ENCODE data around the gene KDR.

The KDR gene

GRCh38 chr4:55050418-55050950, 74.9 kb downstream of the KDR start:
- no peak overlapping the region for H2AFZ ChIP-seq (ENCODE audit: low read depth, low read length, severe bottlenecking)
- H4K20me1 ChIP-seq (ENCODE audit: low read depth, low read length), result no peaks in the 10 kb centered on the region
- no peak overlapping the region for H3K27ac ChIP-seq (ENCODE audit: low read depth, low read length)

GRCh38 chr4:55038176-55038890, 87.1 kb downstream of the KDR start:
- Histone ChIP-seq H2AFZ (ENCODE audit: low read depth, low read length, severe bottlenecking) (no peak overlapping the region), H3K9me3 (ENCODE audit: insufficient read depth, low read length) (no peaks in the 10 kb centered on the region), H4K20me1 (ENCODE audit: low read depth, low read length) (no peaks in the 10 kb centered on the region), H3K27me3 (ENCODE audit: low read length) (no peaks in the 10 kb centered on the region), H3K27ac (ENCODE audit: low read depth, low read length) (no peak overlapping the region), H3K9ac (ENCODE audit: low read length) (no peak overlapping the region), H3K4me3 (ENCODE audit: insufficient read depth, low read length, poor library complexity, severe bottlenecking) (no peak overlapping the region), H3K9me2 (replicated peaks; ENCODE audit: insufficient read depth, low read length) (no peaks in the 10 kb centered on the region), H3K4me2 (ENCODE audit: low read depth, low read length, poor library complexity, severe bottlenecking) (no peak overlapping the region), H3K79me2 (ENCODE audit: insufficient read depth, low read length) (no peaks in the 10 kb centered on the region), H3F3A (ENCODE audit: insufficient read depth) (no peaks in the 10 kb centered on the region), H3K36me3 (ENCODE audit: low read length) (no peaks in the 10 kb centered on the region)
- TF ChIP-seq CTCF (IDR thresholded peaks at IDR 0.05; ENCODE audit: insufficient read depth, low read length, poor library complexity, severe bottlenecking), result no peak
- no peak for TF ChIP-seq EZH2phosphoT487 (conservative IDR thresholded peaks at IDR 0.05; ENCODE audit: low read length)

More at GRCh38 chr4:55050418-55050950, 74.9 kb downstream of the KDR start:
- Histone ChIP-seq H3K9ac (ENCODE audit: low read length) (no peak overlapping the region), H3K36me3 (ENCODE audit: low read length) (no peaks in the 10 kb centered on the region), H3K27me3 (ENCODE audit: low read length) (no peaks in the 10 kb centered on the region), H3F3A (ENCODE audit: insufficient read depth) (no peaks in the 10 kb centered on the region), H3K79me2 (ENCODE audit: insufficient read depth, low read length) (no peaks in the 10 kb centered on the region), H3K4me3 (ENCODE audit: insufficient read depth, low read length, poor library complexity, severe bottlenecking) (no peak overlapping the region), H3K9me3 (ENCODE audit: insufficient read depth, low read length) (no peaks in the 10 kb centered on the region), H3K4me2 (ENCODE audit: low read depth, low read length, poor library complexity, severe bottlenecking) (no peak overlapping the region), H3K9me2 (replicated peaks; ENCODE audit: insufficient read depth, low read length) (no peaks in the 10 kb centered on the region)
- TF ChIP-seq CTCF (IDR thresholded peaks at IDR 0.05; ENCODE audit: insufficient read depth, low read length, poor library complexity, severe bottlenecking), result no peak

- Histone ChIP-seq H3K9me3 (ENCODE audit: insufficient read depth, low read length) (no peaks in the 10 kb centered on the region), H3F3A (ENCODE audit: insufficient read depth) (no peaks in the 10 kb centered on the region), H4K20me1 (ENCODE audit: low read depth, low read length) (no peaks in the 10 kb centered on the region), H3K27me3 (ENCODE audit: low read length) (no peaks in the 10 kb centered on the region), H3K9ac (ENCODE audit: low read length) (no peak overlapping the region), H3K9me2 (replicated peaks; ENCODE audit: insufficient read depth, low read length) (no peaks in the 10 kb centered on the region), H3K4me2 (ENCODE audit: low read depth, low read length, poor library complexity, severe bottlenecking) (no peak overlapping the region), H3K79me2 (ENCODE audit: insufficient read depth, low read length) (no peaks in the 10 kb centered on the region), H3K4me3 (ENCODE audit: insufficient read depth, low read length, poor library complexity, severe bottlenecking) (no peak overlapping the region), H3K36me3 (ENCODE audit: low read length) (no peaks in the 10 kb centered on the region), H3K27ac (ENCODE audit: low read depth, low read length) (no peak overlapping the region), H2AFZ (ENCODE audit: low read depth, low read length, severe bottlenecking) (no peak overlapping the region)
- TF ChIP-seq CTCF (IDR thresholded peaks at IDR 0.05; ENCODE audit: insufficient read depth, low read length, poor library complexity, severe bottlenecking), result no peak
- no peak for TF ChIP-seq EZH2phosphoT487 (conservative IDR thresholded peaks at IDR 0.05; ENCODE audit: low read length)
Measured at GRCh38 chr4:55037728-55038127, 87.7 kb downstream of the KDR start.

All from SU-DHL-6 (cell line).